GM12878 (cell line): ENCODE measurements around the gene THTPA. TPM values are rescaled to one million over a fixed set of nuclear protein-coding genes. Genes with fewer than 3 reads are reported as not detected.

Experiments used
- ATAC-seq: fragments of 200-7000 bp; cut with Tn5 transposase; 3 replicates; pipeline ENCODE4 v1.9.1; 2020; ENCODE audit warnings: mild to moderate bottlenecking, moderate library complexity
- BruUV-seq: library from RNA; stranded (reverse); fragments of 400-500 nt; replicated peaks from 2 replicates; lab custom pipeline; 2021; lab: Mats Ljungman, UMichigan
- CTCF ChIA-PET: fragments of 300-600 bp; sonication (Branson Sonifier 250); formaldehyde crosslinking; extraction: SDS; loops from one replicate; lab custom pipeline; 2021; ENCODE audit warnings: inconsistent platforms; lab: Yijun Ruan, JAX
- POLR2A ChIA-PET: fragments of 350-600 bp; formaldehyde crosslinking; extraction: SDS; loops from one replicate; lab custom pipeline; 2021; ENCODE audit warnings: inconsistent platforms; lab: Charles Lee
- RAD21 ChIA-PET: fragments of 300-600 bp; sonication (Branson Sonifier 250); formaldehyde crosslinking; loops from one replicate; lab custom pipeline; 2023; ENCODE audit warnings: antibody characterized with exemption; ENCODE audit not compliant: unreplicated experiment; lab: Charles Lee
- SMC1A ChIA-PET: fragments of 300-600 bp; sonication (Branson Sonifier 250); formaldehyde crosslinking; loops from one replicate; lab custom pipeline; 2023; ENCODE audit not compliant: unreplicated experiment, uncharacterized antibody; lab: Charles Lee
- DNase-seq: peaks from one replicate; pipeline ENCODE4 v3.0.0-alpha.2; 2011; ENCODE audit warnings: low read depth, low spot score
- FAIRE-seq: peaks from 3 replicates; lab custom pipeline; 2011; peaks lifted over from hg19 to GRCh38; lab: Jason Lieb, UNC
- H2AFZ ChIP-seq: 2 replicates; pipeline ENCODE4 v1.6.0; 2011; ENCODE audit warnings: low read depth, low read length, control low read depth; ENCODE audit not compliant: control insufficient read depth
- H3K27ac ChIP-seq: 2 replicates; pipeline ENCODE4 v1.5.1; 2011; ENCODE audit warnings: control low read depth; ENCODE audit not compliant: control insufficient read depth, insufficient read depth
- H3K27me3 ChIP-seq, 2 experiments: replicated peaks in 1 of 2; 2 replicates each; pipeline versions ENCODE4 v1.6.0 to v1.6.1; 2011; ENCODE audit warnings: low read length in 1 of 2; ENCODE audit not compliant: control insufficient read depth in 2 of 2, insufficient read depth in 2 of 2
- H3K36me3 ChIP-seq, 2 experiments: 2 replicates each; pipeline ENCODE4 v1.5.1; 2011; ENCODE audit warnings: low read length in 1 of 2; ENCODE audit not compliant: control insufficient read depth in 2 of 2, insufficient read depth in 2 of 2
- H3K4me1 ChIP-seq: 2 replicates; pipeline ENCODE4 v1.6.1; 2011; ENCODE audit warnings: mild to moderate bottlenecking, low read length, moderate library complexity, mixed read lengths; ENCODE audit not compliant: control insufficient read depth, insufficient read depth
- H3K4me2 ChIP-seq: 2 replicates; pipeline ENCODE4 v1.6.0; 2011; ENCODE audit warnings: control low read depth; ENCODE audit not compliant: control insufficient read depth, insufficient read depth
- H3K4me3 ChIP-seq: fragments of 200-600 bp; sonication (generic); 2 replicates; pipeline ENCODE4 v1.5.1; 2016
- H3K79me2 ChIP-seq: 2 replicates; pipeline ENCODE4 v1.6.0; 2011; ENCODE audit warnings: low read length; ENCODE audit not compliant: control insufficient read depth, insufficient read depth
- H3K9ac ChIP-seq: 2 replicates; pipeline ENCODE4 v1.8.0; 2011; ENCODE audit warnings: low read length, control low read depth, mixed read lengths; ENCODE audit not compliant: control insufficient read depth, insufficient read depth
- H3K9me3 ChIP-seq: replicated peaks from 3 replicates; pipeline ENCODE4 v1.5.1; 2011; ENCODE audit warnings: mild to moderate bottlenecking, low read length; ENCODE audit not compliant: control insufficient read depth, insufficient read depth
- H4K20me1 ChIP-seq: 2 replicates; pipeline ENCODE4 v1.6.0; 2011; ENCODE audit not compliant: control insufficient read depth, insufficient read depth
- ATF7 ChIP-seq: fragments of 450-650 bp; IDR thresholded peaks from 2 replicates; pipeline ENCODE4 v1.6.1; 2016; ENCODE audit warnings: low read depth, mild to moderate bottlenecking
- BCL11A ChIP-seq: IDR thresholded peaks from 2 replicates; pipeline ENCODE4 v1.6.1; 2011; ENCODE audit warnings: low read depth, low read length
- BMI1 ChIP-seq: fragments of 450-650 bp; IDR thresholded peaks from 2 replicates; pipeline ENCODE4 v1.6.1; 2016; ENCODE audit warnings: mild to moderate bottlenecking, moderate library complexity, borderline replicate concordance
- IKZF2 ChIP-seq, 2 experiments: fragments of 450-650 bp; IDR thresholded peaks; 2 replicates each; pipeline ENCODE4 v1.6.1; 2017; ENCODE audit warnings: mild to moderate bottlenecking in 2 of 2, moderate library complexity in 2 of 2
- LARP7 ChIP-seq: fragments of 450-650 bp; IDR thresholded peaks from 2 replicates; pipeline ENCODE4 v1.6.1; 2017; ENCODE audit warnings: mild to moderate bottlenecking
- MEF2A ChIP-seq: IDR thresholded peaks from 2 replicates; pipeline ENCODE4 v1.6.1; 2011; ENCODE audit warnings: low read depth, mild to moderate bottlenecking, low read length, moderate library complexity; ENCODE audit not compliant: insufficient read depth
- MTA2 ChIP-seq: fragments of 450-650 bp; IDR thresholded peaks from 2 replicates; pipeline ENCODE4 v1.6.1; 2016; ENCODE audit warnings: low read depth, mild to moderate bottlenecking, moderate library complexity
- NFYA ChIP-seq: IDR thresholded peaks from 2 replicates; pipeline ENCODE4 v1.6.1; 2011; ENCODE audit warnings: low read depth, mild to moderate bottlenecking, low read length, improper control_type of control experiment, borderline replicate concordance
- PKNOX1 ChIP-seq: fragments of 450-650 bp; IDR thresholded peaks from 2 replicates; pipeline ENCODE4 v1.6.1; 2016; ENCODE audit warnings: mild to moderate bottlenecking
- RAD51 ChIP-seq: fragments of 450-650 bp; IDR thresholded peaks from 2 replicates; pipeline ENCODE4 v1.6.1; 2016; ENCODE audit warnings: moderate library complexity, mild to moderate bottlenecking, inconsistent platforms
- ZNF217 ChIP-seq: fragments of 450-650 bp; IDR thresholded peaks from 2 replicates; pipeline ENCODE4 v1.6.1; 2017; ENCODE audit warnings: antibody characterized with exemption, mild to moderate bottlenecking
- ZNF384 ChIP-seq: IDR thresholded peaks from 2 replicates; pipeline ENCODE4 v1.6.1; 2012; ENCODE audit warnings: low read depth, mild to moderate bottlenecking, low read length, improper control_type of control experiment, borderline replicate concordance
- ZZZ3 ChIP-seq: IDR thresholded peaks from 2 replicates; pipeline ENCODE4 v1.6.1; 2011; ENCODE audit warnings: low read depth; ENCODE audit not compliant: control insufficient read depth, insufficient read length
- WGBS: methylation state at CpG from one replicate; pipeline ENCODE4 v1.1.6; 2016; ENCODE audit warnings: low lambda C conversion rate; ENCODE audit not compliant: insufficient replicate concordance, insufficient coverage; ENCODE audit errors: missing lambda C conversion rate; 5-methylcytosine and 5-hydroxymethylcytosine counted together
- in situ Hi-C: fragments of 300-500 bp; cut with MboI; formaldehyde crosslinking; loops from 9 replicates; pipeline ENCODE4 v1.14.3; 2018; ENCODE audit warnings: mixed read lengths
- intact Hi-C: fragments of 100-400 bp; cut with micrococcal nuclease; formaldehyde crosslinking; loops from one replicate; pipeline ENCODE4 v1.14.2; 2022; ENCODE audit not compliant: unreplicated experiment
- polyA plus RNA-seq, 11 experiments: library from polyadenylated mRNA; depleted of rRNA in 4 of 11; unstranded in 6 of 11; stranded (reverse) in 5 of 11; fragments of >200 nt; fragmentation: Nextera tagmentation in 4 of 11; fragmentation: Illumina TruSeq in 1 of 11; extraction: Ambion mirVana in 4 of 11; extraction: Trizol in 1 of 11; gene quantifications; 1 replicate in 1 of 11; 2 replicates in 10 of 11; pipeline versions ENCODE4 v1.2.1 to v1.2.3, GENCODE V29; 2011 to 2016; ENCODE audit warnings: inconsistent platforms in 2 of 11, missing spikeins in 2 of 11, low read depth in 1 of 11
- total RNA-seq, 4 experiments: library from RNA; depleted of rRNA in 3 of 4; stranded (reverse); fragments of >200 nt in 3 of 4; fragmentation: Illumina TruSeq in 1 of 4; extraction: Trizol in 1 of 4; gene quantifications; 2 replicates each; pipeline versions ENCODE4 v1.2.1 to v1.2.3, GENCODE V29; 2013 to 2021
- TF ChIP-seq, protein P1 (sequence below): fragments of 450-650 bp; formaldehyde crosslinking; IDR thresholded peaks from 2 replicates; pipeline ENCODE4 v1.4.0; 2020; ENCODE audit warnings: mild to moderate bottlenecking, moderate library complexity

Gene THTPA
- total and polyA plus RNA-seq, 10 of the 15 experiments (the other 5 are each of a cell fraction or from before 2014, with no cell fraction given), result 3.1 to 24.9 (median 12.8) TPM

- no peak for TF ChIP-seq ZZZ3
- TF ChIP-seq RAD51, result peak; percentile 45; the same call in 1 of the 2 replicates
- peak in 1 of 2 experiments; percentile 27; a peak in 2 of 4 replicates for TF ChIP-seq IKZF2 (IDR thresholded peaks at IDR 0.05)
- no peak for TF ChIP-seq NFYA
- no peak for TF ChIP-seq MEF2A
- TF ChIP-seq BMI1, result no peak
- TF ChIP-seq BCL11A, result no peak
- TF ChIP-seq MTA2, result no peak
- no peak for TF ChIP-seq ATF7
- TF ChIP-seq PKNOX1, result no peak
These were observed 1.4 kb downstream of the THTPA start (continued) for GRCh38 chr14:23557521-23557920.

GRCh38 chr14:23557946-23558345 is 1.9 kb downstream of the THTPA start:
- CTCF ChIA-PET, result interaction anchor here (0.6 to 13.1 kb wide), 16 partner anchors 8 to 790 kb away, joined by 3 to 436 read pairs (median 6); partner anchors contain the start of genes AP1G2, NGDN and PABPN1
- no peaks in the 10 kb centered on the region for H4K20me1 ChIP-seq
- ATAC-seq (no peak), FAIRE-seq (no peak)
- peak overlapping the region; percentile 79 for H3K9ac ChIP-seq
- no peak overlapping the region for H2AFZ ChIP-seq
- peaks cover 26% of the 10 kb centered on the region for H3K79me2 ChIP-seq
- no peaks in the 10 kb centered on the region for H3K9me3 ChIP-seq
- H3K27ac ChIP-seq, result peak overlapping the region; percentile 76
- peaks cover 3% of the 10 kb centered on the region for H3K4me1 ChIP-seq
- H3K4me3 ChIP-seq, result peak overlapping the region; percentile 82
- SMC1A ChIA-PET, result interaction anchor here (0.8 to 9.7 kb wide), 7 partner anchors 10 to 236 kb away, joined by 3 to 124 read pairs (median 5); partner anchors contain the start of genes AP1G2 and PABPN1
- WGBS, result 95% methylated on average over 1 of the region's 1 CpG
- intact Hi-C loops, result loop anchor here (5.0 kb wide), 1 partner anchor 236 kb away; the partner anchor contains the start of gene PABPN1
- TF ChIP-seq, protein P1, sequence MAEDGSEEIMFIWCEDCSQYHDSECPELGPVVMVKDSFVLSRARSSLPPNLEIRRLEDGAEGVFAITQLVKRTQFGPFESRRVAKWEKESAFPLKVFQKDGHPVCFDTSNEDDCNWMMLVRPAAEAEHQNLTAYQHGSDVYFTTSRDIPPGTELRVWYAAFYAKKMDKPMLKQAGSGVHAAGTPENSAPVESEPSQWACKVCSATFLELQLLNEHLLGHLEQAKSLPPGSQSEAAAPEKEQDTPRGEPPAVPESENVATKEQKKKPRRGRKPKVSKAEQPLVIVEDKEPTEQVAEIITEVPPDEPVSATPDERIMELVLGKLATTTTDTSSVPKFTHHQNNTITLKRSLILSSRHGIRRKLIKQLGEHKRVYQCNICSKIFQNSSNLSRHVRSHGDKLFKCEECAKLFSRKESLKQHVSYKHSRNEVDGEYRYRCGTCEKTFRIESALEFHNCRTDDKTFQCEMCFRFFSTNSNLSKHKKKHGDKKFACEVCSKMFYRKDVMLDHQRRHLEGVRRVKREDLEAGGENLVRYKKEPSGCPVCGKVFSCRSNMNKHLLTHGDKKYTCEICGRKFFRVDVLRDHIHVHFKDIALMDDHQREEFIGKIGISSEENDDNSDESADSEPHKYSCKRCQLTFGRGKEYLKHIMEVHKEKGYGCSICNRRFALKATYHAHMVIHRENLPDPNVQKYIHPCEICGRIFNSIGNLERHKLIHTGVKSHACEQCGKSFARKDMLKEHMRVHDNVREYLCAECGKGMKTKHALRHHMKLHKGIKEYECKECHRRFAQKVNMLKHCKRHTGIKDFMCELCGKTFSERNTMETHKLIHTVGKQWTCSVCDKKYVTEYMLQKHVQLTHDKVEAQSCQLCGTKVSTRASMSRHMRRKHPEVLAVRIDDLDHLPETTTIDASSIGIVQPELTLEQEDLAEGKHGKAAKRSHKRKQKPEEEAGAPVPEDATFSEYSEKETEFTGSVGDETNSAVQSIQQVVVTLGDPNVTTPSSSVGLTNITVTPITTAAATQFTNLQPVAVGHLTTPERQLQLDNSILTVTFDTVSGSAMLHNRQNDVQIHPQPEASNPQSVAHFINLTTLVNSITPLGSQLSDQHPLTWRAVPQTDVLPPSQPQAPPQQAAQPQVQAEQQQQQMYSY (CRISPR knock-in tag), result no peak
- TF ChIP-seq LARP7 (no peak), NFYA (no peak), ZNF217 (no peak), ZNF384 (no peak), IKZF2 (IDR thresholded peaks at IDR 0.05) (no peak)
- TF ChIP-seq, all 136 proteins: peak for 0
- peaks cover 9 to 20% of the 10 kb centered on the region in 2 experiments; a peak in 3 of 4 replicates for H3K36me3 ChIP-seq
- DNase-seq, result no peak
- H3K27me3 ChIP-seq, result no peaks in the 10 kb centered on the region
- ChIA-PET POLR2A (interaction anchor here (1.0 to 3.8 kb wide), 3 partner anchors 9 to 80 kb away, joined by 3 to 14 read pairs (median 4); partner anchors contain the start of gene AP1G2), RAD21 (interaction anchor here (0.8 to 2.8 kb wide), 8 partner anchors 8 to 83 kb away, joined by 3 to 7 read pairs (median 4); partner anchors contain the start of gene AP1G2)
- in situ Hi-C loops, result loop anchor here (5.0 kb wide), 2 partner anchors 81 to 236 kb away; partner anchors contain the start of gene PABPN1
- BruUV-seq, result no TSS peak
- peak overlapping the region; percentile 85 for H3K4me2 ChIP-seq
